Neural progenitor cell (in vitro differentiated cells): ENCODE data around the gene ATP11A. TPM values are rescaled to one million over a fixed set of nuclear protein-coding genes. Genes with fewer than 3 reads are reported as not detected.

Source experiments
- DNase-seq: peaks from one replicate; pipeline ENCODE4 v3.0.0-alpha.2; 2016; ENCODE audit warnings: low spot score
- H2AFZ ChIP-seq: fragments of 200-600 bp; sonication (generic); replicated peaks from 2 replicates; pipeline ENCODE4 v1.6.1; 2016; ENCODE audit warnings: antibody characterized with exemption
- H3F3A ChIP-seq: fragments of 200-600 bp; sonication (generic); 2 replicates; pipeline ENCODE4 v1.6.1; 2016; ENCODE audit warnings: antibody characterized with exemption, low read depth
- H3K27ac ChIP-seq: fragments of 200-600 bp; sonication (generic); 2 replicates; pipeline ENCODE4 v1.5.1; 2016; ENCODE audit warnings: mild to moderate bottlenecking
- H3K27me3 ChIP-seq: fragments of 200-600 bp; sonication (generic); 2 replicates; pipeline ENCODE4 v1.6.1; 2016; ENCODE audit warnings: mild to moderate bottlenecking, moderate library complexity
- H3K36me3 ChIP-seq: fragments of 200-600 bp; sonication (generic); 2 replicates; pipeline ENCODE4 v1.5.1; 2016
- H3K4me1 ChIP-seq: fragments of 200-600 bp; sonication (generic); 2 replicates; pipeline ENCODE4 v1.6.1; 2016; ENCODE audit warnings: mixed run types
- H3K4me2 ChIP-seq: fragments of 200-600 bp; sonication (generic); 2 replicates; pipeline ENCODE4 v1.6.1; 2016
- H3K4me3 ChIP-seq: fragments of 200-600 bp; sonication (generic); 2 replicates; pipeline ENCODE4 v1.5.1; 2016
- H3K79me2 ChIP-seq: fragments of 200-600 bp; sonication (generic); 2 replicates; pipeline ENCODE4 v1.6.1; 2016; ENCODE audit warnings: low read depth
- H3K9ac ChIP-seq: fragments of 200-600 bp; sonication (generic); 2 replicates; pipeline ENCODE4 v1.6.1; 2016
- H3K9me3 ChIP-seq: fragments of 200-600 bp; sonication (generic); 2 replicates; pipeline ENCODE4 v1.5.1; 2016; ENCODE audit warnings: low read depth
- H4K20me1 ChIP-seq: fragments of 200-600 bp; sonication (generic); 2 replicates; pipeline ENCODE4 v1.6.1; 2016; ENCODE audit warnings: low read depth
- H3K27ac Mint-ChIP-seq: 3 replicates; pipeline ENCODE4 v1.8.0; 2021; ENCODE audit warnings: mixed read lengths
- H3K27me3 Mint-ChIP-seq: 2 replicates; pipeline ENCODE4 v1.8.0; 2022; ENCODE audit warnings: low read depth, mild to moderate bottlenecking, inconsistent platforms, moderate library complexity, mixed read lengths; ENCODE audit not compliant: insufficient read depth
- H3K36me3 Mint-ChIP-seq: 3 replicates; pipeline ENCODE4 v1.8.0; 2021; ENCODE audit warnings: mixed read lengths
- H3K4me1 Mint-ChIP-seq: 3 replicates; pipeline ENCODE4 v1.8.0; 2021; ENCODE audit warnings: mixed read lengths
- H3K4me3 Mint-ChIP-seq: 3 replicates; pipeline ENCODE4 v1.8.0; 2021; ENCODE audit warnings: mild to moderate bottlenecking, moderate library complexity, mixed read lengths
- H3K9me3 Mint-ChIP-seq: 3 replicates; pipeline ENCODE4 v1.8.0; 2020; ENCODE audit warnings: mixed read lengths
- CTCF ChIP-seq: fragments of 200-600 bp; sonication (generic); IDR thresholded peaks from 2 replicates; pipeline ENCODE4 v1.5.1; 2017; ENCODE audit warnings: antibody characterized with exemption, mild to moderate bottlenecking
- EZH2 ChIP-seq: fragments of 200-600 bp; sonication (generic); IDR thresholded peaks from 2 replicates; pipeline ENCODE4 v1.6.1; 2017; ENCODE audit warnings: antibody characterized with exemption, mild to moderate bottlenecking, moderate library complexity
- EZH2phosphoT487 ChIP-seq: fragments of 200-600 bp; sonication (generic); IDR thresholded peaks from 2 replicates; pipeline ENCODE4 v1.6.1; 2017; ENCODE audit warnings: antibody characterized with exemption
- total RNA-seq: library from RNA; depleted of rRNA; stranded (reverse); fragments of >200 nt; gene quantifications from 2 replicates; pipeline ENCODE4 v1.2.3, GENCODE V29; 2015; ENCODE audit warnings: low replicate concordance

Gene ATP11A
- total RNA-seq, 1 donor from 2014 or later = 12.6 TPM

DNA sequence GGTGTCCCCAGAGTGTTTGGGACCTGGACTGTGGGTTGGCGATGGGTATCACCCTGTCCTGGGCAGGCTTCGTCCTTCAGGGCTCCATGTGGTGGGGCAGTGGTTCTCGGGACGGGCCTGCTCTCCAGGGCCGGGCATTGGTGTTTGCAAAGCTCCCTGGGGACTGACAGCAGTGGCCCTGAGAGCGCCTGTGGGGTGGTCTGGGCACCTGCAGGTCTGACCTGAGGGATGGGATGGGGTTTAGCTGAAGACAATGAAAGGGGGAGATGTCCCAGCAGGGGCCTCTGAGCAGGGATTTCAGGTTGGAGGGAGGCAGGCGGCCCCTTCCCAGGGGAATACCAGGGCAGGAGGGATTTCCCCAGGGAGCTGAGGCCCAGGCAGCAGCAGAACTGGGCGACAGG lies 210.9 kb downstream of the ATP11A start:
- H3K4me3 ChIP-seq = no peak overlapping the region
- Mint-ChIP-seq H3K27ac (peak overlapping the region; percentile 42), H3K4me1 (peaks cover 49% of the 10 kb centered on the region)

DNA sequence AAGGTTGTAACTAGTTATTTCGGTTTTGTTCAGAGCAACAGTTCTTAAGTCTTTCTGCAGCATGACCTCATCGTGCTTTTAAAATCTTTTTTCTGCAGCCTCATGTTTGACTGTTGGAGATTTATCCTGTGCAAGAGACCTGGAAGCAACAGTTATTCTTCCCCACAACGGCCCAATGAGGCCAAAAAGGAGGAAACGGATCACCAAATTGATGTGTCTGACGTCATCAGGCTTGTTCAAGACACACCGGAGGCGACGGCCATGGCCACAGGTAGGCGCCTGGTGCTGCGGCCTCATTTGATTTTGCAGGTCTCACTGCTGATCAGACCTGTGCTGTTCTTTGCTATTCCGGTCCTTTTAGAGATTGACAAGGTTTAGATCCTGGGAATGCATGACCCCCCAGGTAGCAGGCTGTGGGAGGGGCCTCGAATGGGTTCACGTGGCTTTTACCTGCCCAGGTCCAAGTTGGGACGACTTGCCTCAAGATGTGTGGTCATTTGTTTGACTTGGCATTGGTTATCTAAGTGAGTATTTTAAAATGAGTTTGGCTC lies 212.3 kb downstream of the ATP11A start:
- TF ChIP-seq CTCF (no peak), EZH2phosphoT487 (no peak), EZH2 (no peak)
- Mint-ChIP-seq H3K4me1 (peaks cover 57% of the 10 kb centered on the region), H3K27me3 (peaks cover 7% of the 10 kb centered on the region), H3K36me3 (peaks cover 48% of the 10 kb centered on the region), H3K4me3 (peak overlapping the region; percentile 30), H3K9me3 (peaks cover 8% of the 10 kb centered on the region), H3K27ac (no peak overlapping the region)
- Histone ChIP-seq H3K9ac (no peak overlapping the region), H2AFZ (no peak overlapping the region), H3K9me3 (no peaks in the 10 kb centered on the region), H3K36me3 (no peaks in the 10 kb centered on the region), H3K27ac (no peak overlapping the region), H3K79me2 (peaks cover 48% of the 10 kb centered on the region), H3K27me3 (no peaks in the 10 kb centered on the region), H3K4me1 (peaks cover 68% of the 10 kb centered on the region), H3K4me2 (peak overlapping the region; percentile 49), H4K20me1 (peaks cover 89% of the 10 kb centered on the region), H3K4me3 (no peak overlapping the region), H3F3A (peaks cover 65% of the 10 kb centered on the region)
- DNase-seq = no peak

More for the DNA sequence above, 210.9 kb downstream of the ATP11A start:
- TF ChIP-seq EZH2phosphoT487 (no peak), EZH2 (no peak), CTCF (no peak)
- Histone ChIP-seq H2AFZ (no peak overlapping the region), H3K27ac (no peak overlapping the region), H3K4me1 (peaks cover 59% of the 10 kb centered on the region), H4K20me1 (peaks cover 85% of the 10 kb centered on the region), H3K9ac (no peak overlapping the region), H3K27me3 (no peaks in the 10 kb centered on the region), H3F3A (peaks cover 50% of the 10 kb centered on the region), H3K4me2 (peak overlapping the region; percentile 49), H3K36me3 (no peaks in the 10 kb centered on the region), H3K9me3 (no peaks in the 10 kb centered on the region), H3K79me2 (peaks cover 53% of the 10 kb centered on the region)
- Mint-ChIP-seq H3K27me3 (peaks cover 7% of the 10 kb centered on the region), H3K36me3 (peaks cover 42% of the 10 kb centered on the region), H3K4me3 (peak overlapping the region; percentile 3), H3K9me3 (peaks cover 8% of the 10 kb centered on the region)
- DNase-seq = peak; percentile 44

GRCh38 chr13:112902669-112903068 lies 212.8 kb downstream of the ATP11A start:
- no peaks in the 10 kb centered on the region for H3K36me3 ChIP-seq
- H3K79me2 ChIP-seq = peaks cover 53% of the 10 kb centered on the region
- H3K4me2 ChIP-seq = peak overlapping the region; percentile 17
- no peak overlapping the region for H3K27ac ChIP-seq
- peaks cover 3% of the 10 kb centered on the region for H3K27me3 Mint-ChIP-seq
- no peak overlapping the region for H3K27ac Mint-ChIP-seq
- H3K9me3 ChIP-seq = no peaks in the 10 kb centered on the region
- H4K20me1 ChIP-seq = peaks cover 87% of the 10 kb centered on the region
- peaks cover 66% of the 10 kb centered on the region for H3F3A ChIP-seq
- no peak overlapping the region for H2AFZ ChIP-seq
- H3K27me3 ChIP-seq = no peaks in the 10 kb centered on the region
- no peak overlapping the region for H3K9ac ChIP-seq
- no peak for TF ChIP-seq CTCF
- TF ChIP-seq EZH2 = no peak
- no peak for TF ChIP-seq EZH2phosphoT487
- H3K4me3 ChIP-seq = no peak overlapping the region
- peaks cover 59% of the 10 kb centered on the region for H3K4me1 Mint-ChIP-seq
- H3K4me3 Mint-ChIP-seq = no peak overlapping the region
- peaks cover 73% of the 10 kb centered on the region for H3K4me1 ChIP-seq
- peaks cover 8% of the 10 kb centered on the region for H3K9me3 Mint-ChIP-seq
- H3K36me3 Mint-ChIP-seq = peaks cover 49% of the 10 kb centered on the region
- DNase-seq = no peak
